Measurements from ENCODE around the gene WBP11.

The WBP11 gene

DNA sequence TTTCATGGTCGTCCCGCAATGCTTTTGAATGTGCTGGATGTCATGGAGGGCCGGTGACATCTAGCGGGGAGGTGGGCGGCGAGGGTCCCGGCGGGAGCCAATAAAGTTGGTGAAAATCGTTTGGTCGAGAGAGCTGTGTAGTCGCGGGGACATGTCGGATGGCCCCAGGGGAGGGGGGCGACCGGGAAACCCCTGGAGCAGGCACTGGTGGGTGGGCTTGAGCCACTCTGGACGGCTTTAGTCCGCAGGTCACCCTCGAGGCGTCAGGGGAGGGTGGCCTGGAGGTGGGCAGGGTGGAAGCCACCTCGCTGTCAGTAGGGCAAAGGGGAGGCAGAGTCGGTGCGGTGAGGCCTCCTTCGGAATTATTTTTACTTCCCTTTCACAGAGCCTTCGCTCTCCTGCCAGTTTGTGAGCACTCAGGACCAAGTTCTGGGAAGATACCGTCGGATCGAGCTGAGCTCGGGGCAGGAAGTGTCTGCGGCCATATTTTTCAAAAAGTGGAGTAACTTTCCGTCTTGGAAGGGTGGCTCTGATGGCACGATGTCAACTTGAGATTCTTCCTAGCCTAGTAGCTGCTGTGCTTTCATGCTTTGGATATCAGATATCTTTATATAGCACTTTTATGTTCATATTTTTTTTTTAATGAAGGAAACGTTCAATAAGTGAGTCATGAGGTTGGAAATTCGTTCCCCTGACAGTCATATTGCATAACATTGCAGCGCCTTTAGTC lies 28.2 kb downstream of the WBP11 start:
- H3K4me3 ChIP-seq (replicated peaks; ENCODE audit: low read depth, low read length): peak overlapping the region; percentile 73
- TF ChIP-seq, protein P1, sequence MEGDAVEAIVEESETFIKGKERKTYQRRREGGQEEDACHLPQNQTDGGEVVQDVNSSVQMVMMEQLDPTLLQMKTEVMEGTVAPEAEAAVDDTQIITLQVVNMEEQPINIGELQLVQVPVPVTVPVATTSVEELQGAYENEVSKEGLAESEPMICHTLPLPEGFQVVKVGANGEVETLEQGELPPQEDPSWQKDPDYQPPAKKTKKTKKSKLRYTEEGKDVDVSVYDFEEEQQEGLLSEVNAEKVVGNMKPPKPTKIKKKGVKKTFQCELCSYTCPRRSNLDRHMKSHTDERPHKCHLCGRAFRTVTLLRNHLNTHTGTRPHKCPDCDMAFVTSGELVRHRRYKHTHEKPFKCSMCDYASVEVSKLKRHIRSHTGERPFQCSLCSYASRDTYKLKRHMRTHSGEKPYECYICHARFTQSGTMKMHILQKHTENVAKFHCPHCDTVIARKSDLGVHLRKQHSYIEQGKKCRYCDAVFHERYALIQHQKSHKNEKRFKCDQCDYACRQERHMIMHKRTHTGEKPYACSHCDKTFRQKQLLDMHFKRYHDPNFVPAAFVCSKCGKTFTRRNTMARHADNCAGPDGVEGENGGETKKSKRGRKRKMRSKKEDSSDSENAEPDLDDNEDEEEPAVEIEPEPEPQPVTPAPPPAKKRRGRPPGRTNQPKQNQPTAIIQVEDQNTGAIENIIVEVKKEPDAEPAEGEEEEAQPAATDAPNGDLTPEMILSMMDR (IDR thresholded peaks at IDR 0.05; ENCODE audit: low read depth, low read length, missing control alignments): no peak
- no peak for DNase-seq (ENCODE audit: extremely low read depth, low read depth)

DNA sequence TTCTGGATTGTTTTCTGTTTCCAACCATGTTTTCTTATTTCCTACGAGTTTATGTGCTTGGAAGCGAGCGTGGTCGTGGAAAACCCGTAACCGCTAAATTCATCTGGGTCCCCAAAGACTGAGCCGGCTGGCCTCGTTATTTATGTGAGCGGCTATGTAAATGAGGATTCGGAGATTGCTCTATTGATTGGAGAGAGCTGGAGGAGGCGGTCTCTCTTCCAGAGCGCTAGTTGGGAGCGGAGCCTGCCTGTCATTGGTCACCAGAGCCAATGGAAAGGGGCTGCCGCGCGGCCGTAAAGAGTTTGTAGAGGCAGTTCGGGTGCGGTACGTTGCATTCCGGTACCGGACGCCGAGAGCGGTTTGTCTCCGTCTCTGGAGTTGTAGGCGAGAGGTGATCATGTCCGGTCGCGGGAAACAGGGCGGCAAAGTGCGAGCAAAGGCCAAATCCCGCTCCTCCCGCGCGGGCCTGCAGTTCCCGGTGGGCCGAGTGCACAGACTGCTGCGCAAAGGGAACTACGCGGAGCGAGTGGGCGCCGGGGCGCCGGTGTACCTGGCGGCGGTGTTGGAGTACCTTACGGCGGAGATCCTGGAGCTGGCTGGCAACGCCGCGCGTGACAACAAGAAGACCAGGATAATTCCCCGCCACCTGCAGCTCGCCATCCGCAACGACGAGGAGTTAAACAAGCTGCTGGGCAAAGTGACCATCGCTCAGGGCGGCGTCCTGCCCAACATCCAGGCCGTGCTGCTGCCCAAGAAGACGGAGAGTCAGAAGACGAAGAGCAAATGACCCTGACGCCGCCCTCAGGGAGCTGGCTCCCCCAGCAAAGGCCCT lies 29.0 kb downstream of the WBP11 start:
- TF ChIP-seq, protein P1 (IDR thresholded peaks at IDR 0.05; ENCODE audit: low read depth, low read length, missing control alignments): no peak
- peak overlapping the region; percentile 73 for H3K4me3 ChIP-seq (replicated peaks; ENCODE audit: low read depth, low read length)

DNA sequence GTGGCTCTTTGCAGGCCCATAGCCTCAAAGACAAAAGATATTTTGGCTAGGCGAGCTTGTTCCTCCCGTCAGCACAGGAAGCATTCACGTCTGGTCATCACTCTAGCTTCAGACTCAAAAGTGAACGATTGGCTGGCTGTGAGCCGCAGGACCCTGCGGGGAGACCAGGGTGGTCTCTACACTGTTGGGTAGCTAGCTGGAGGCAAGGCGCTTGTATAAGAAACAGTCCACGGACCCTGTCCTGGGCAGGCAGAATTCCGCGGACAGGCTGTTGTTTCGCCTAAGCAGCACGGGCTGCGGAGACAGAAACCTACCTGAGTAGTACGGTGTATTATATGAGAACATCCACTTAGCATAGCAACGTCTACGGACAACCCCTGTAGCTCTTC lies 29.6 kb downstream of the WBP11 start:
- DNase-seq (ENCODE audit: extremely low read depth, low read depth): no peak
- TF ChIP-seq, protein P1 (IDR thresholded peaks at IDR 0.05; ENCODE audit: low read depth, low read length, missing control alignments): no peak
- peak overlapping the region; percentile 73 for H3K4me3 ChIP-seq (replicated peaks; ENCODE audit: low read depth, low read length)

More for the DNA sequence above, 29.0 kb downstream of the WBP11 start:
- DNase-seq (ENCODE audit: extremely low read depth, low read depth): peak; percentile 86

DNA sequence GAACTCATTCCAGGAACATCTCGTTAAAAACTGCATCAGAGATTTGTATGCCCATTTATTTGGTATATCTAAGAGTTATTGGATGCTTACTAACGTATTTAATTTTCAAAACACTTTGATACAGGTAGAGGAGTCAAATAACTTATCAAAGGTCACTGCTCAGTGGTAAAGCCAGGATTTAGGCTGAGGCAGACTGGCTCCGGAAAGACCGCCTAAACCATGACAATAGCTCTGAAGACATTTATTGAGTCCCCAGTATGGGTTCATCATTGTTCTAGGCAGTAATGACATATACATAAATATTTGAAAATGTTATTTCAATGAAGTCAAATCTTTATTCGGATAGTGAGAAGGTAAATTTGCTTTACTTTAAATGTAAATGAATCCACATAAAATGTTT lies 30.3 kb downstream of the WBP11 start:
- TF ChIP-seq, protein P1 (IDR thresholded peaks at IDR 0.05; ENCODE audit: low read depth, low read length, missing control alignments): no peak
- no peak overlapping the region for H3K4me3 ChIP-seq (replicated peaks; ENCODE audit: low read depth, low read length)
- no peak for DNase-seq (ENCODE audit: extremely low read depth, low read depth)

DNA sequence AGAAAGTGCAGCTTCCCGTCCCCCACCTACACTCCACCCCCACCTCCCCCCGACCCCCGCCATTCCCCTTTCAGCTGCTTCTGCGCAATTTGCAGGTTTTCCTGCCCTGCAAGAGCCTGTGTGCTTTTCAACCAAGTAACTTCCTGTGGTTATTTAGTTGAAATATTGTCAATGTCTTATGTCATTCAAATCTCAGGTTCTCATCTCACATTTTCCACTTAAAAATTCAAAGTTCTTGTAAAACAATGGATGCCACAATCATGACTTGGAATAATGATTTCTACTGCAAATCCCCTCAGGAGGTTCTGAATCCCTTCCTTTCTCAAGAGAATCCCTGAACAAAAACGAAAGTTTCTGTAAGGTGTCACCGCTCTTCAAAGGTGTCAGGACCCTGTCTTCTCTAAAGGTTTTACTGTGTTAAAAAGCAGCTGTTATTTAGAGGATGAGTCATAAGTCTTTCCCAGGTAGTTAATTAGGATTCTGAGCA lies 31.6 kb downstream of the WBP11 start:
- H3K4me3 ChIP-seq (replicated peaks; ENCODE audit: low read depth, low read length): peak overlapping the region; percentile 65
- TF ChIP-seq, protein P1 (IDR thresholded peaks at IDR 0.05; ENCODE audit: low read depth, low read length, missing control alignments): no peak
- no peak for DNase-seq (ENCODE audit: extremely low read depth, low read depth)

DNA sequence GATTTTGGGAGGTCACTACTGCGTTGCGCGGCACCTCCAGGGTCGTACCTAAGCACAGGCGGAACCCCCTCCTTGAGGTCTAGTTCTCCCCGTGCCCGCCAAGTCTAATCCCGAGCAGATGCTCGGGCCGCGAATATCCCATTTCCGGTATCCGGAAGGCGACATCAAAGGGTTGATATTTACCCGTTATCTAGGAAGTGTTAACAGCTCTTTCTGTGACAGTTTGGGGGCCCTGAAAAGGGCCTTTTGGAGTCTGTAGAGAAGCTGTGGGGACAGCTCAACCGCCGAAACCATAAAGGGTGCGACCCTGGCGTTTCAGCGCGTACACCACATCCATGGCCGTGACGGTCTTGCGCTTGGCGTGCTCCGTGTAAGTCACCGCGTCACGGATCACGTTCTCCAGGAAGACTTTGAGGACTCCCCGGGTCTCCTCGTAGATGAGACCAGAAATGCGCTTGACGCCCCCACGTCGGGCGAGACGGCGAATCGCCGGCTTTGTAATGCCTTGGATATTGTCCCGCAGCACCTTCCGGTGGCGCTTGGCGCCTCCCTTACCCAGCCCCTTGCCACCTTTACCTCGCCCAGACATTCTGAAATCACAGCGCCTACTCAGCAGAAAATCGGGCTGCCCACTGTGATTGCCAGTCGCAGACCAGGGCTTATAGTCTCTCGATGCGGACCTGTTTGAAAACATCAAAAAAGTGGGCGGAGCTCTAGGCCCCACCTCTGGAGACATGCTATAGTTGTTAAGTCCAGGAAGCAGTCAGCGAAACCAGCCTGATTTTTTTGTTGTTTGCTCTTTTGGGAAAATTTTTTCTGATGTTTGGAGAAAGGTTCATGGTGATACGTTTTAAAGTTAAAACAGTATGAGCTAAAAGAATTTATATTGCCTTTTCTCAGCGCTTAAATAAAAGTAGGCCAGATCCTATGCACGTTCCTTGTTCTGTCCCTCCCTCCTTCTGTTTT lies 32.5 kb downstream of the WBP11 start:
- TF ChIP-seq, protein P1 (IDR thresholded peaks at IDR 0.05; ENCODE audit: low read depth, low read length, missing control alignments): no peak
- peak overlapping the region; percentile 65 for H3K4me3 ChIP-seq (replicated peaks; ENCODE audit: low read depth, low read length)
- peak; percentile 94 for DNase-seq (ENCODE audit: extremely low read depth, low read depth)

Data from HFF-Myc (cell line).